ENCODE results near the gene SLC13A4.
"Not testable (repeated sequence)": the region's sequence is repeated elsewhere in the genome, so short reads cannot be mapped to it uniquely, and the experiment has no call there.

The SLC13A4 gene

DNA sequence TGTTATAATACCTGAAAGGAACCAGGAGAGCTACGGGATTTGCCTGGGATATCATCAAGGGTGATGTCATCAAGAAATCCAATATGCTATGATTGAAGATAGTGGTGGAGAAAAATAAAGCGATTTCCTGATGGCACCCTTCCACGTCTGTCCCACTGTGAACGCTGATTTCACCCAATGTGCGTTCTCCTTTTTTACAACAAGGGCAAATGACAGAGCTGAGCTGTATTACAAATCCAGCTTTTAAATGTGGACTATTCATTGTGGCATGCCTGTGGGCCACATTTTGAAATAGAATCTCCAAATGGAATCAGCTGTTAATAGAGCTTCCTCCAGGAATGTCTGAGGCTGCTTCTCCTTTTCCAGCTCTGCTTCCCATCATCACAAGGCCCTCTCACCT is 23.3 kb downstream of the SLC13A4 start:
- Histone ChIP-seq H3K4me1 (ENCODE audit: control insufficient read depth in 1 of 2, insufficient read depth in 1 of 2, low read depth in 1 of 2, low read length in 1 of 2) (peaks cover 11 to 13% of the 10 kb centered on the region in 2 experiments), H3K27me3 (no peaks in the 10 kb centered on the region), H3K9me3 (no peaks in the 10 kb centered on the region), H3K36me3 (no peaks in the 10 kb centered on the region), H3K4me3 (ENCODE audit: low read depth in 1 of 2, low read length in 1 of 2) (no peak overlapping the region), H3K27ac (no peak overlapping the region)
- TF ChIP-seq, protein P1, sequence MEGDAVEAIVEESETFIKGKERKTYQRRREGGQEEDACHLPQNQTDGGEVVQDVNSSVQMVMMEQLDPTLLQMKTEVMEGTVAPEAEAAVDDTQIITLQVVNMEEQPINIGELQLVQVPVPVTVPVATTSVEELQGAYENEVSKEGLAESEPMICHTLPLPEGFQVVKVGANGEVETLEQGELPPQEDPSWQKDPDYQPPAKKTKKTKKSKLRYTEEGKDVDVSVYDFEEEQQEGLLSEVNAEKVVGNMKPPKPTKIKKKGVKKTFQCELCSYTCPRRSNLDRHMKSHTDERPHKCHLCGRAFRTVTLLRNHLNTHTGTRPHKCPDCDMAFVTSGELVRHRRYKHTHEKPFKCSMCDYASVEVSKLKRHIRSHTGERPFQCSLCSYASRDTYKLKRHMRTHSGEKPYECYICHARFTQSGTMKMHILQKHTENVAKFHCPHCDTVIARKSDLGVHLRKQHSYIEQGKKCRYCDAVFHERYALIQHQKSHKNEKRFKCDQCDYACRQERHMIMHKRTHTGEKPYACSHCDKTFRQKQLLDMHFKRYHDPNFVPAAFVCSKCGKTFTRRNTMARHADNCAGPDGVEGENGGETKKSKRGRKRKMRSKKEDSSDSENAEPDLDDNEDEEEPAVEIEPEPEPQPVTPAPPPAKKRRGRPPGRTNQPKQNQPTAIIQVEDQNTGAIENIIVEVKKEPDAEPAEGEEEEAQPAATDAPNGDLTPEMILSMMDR (IDR thresholded peaks at IDR 0.05): no peak

DNA sequence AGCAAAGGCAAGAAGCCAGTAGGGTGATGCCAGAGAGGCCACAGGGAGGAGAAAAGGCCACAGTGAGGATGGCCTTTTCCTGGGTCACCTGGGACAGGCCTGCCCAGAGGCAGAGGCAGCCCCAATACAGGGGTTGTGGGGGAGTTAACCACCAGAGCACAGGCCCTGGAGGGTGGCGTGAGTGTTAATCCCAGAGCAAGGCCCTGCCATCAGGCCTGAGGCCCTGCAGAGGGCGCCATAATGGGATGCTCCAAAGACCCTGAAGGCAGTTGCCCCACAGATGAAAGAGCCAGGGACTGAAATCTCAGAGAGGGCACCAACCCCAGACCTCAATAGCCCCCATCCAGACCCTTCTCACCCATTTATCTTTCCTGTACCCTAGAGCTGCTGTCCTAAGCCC is 23.9 kb downstream of the SLC13A4 start:
- Histone ChIP-seq H3K27me3 (no peaks in the 10 kb centered on the region), H3K4me1 (ENCODE audit: control insufficient read depth in 1 of 2, insufficient read depth in 1 of 2, low read depth in 1 of 2, low read length in 1 of 2) (peaks cover 11 to 13% of the 10 kb centered on the region in 2 experiments), H3K36me3 (no peaks in the 10 kb centered on the region), H3K27ac (no peak overlapping the region), H3K9me3 (no peaks in the 10 kb centered on the region), H3K4me3 (ENCODE audit: low read depth in 1 of 2, low read length in 1 of 2) (no peak overlapping the region)
- TF ChIP-seq, protein P1 (IDR thresholded peaks at IDR 0.05): no peak

DNA sequence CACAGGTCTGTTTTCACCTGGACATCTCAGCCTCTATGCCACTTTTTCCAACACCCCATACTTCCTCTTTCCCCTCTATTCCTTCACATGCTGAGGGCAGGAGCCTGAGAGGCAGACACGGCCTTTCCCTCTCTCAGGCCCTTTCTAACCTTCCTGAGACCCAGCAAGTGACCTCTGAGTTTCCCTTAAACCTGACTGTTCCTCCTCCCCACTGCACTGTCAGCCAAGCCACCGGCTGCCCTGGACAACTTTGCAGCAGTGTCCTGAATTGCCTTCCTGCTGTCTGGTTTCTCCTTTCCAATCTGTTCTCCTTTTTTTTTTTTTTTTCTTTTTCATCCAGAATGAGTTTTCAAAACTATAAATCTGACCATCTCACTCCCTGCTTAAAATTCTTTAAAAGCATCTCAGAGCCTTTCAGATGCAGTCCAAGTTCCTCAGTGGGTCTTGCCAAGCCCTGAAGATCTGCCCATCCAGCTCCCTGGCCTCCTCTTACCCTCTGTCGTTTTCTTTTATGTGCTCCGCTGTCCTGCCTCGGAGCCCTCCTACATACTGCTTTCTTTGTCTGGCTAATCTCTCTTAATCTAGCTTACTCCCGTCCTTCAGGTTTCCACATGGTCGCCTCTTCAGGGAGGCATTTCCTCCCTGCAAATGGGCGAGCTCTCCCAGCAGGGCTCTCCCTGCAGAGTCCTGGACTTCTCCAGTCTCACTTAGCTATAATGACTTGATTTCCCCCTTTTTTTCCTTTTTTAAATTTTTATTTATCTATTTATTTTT is 30.5 kb downstream of the SLC13A4 start:
- no peaks in the 10 kb centered on the region for H3K36me3 ChIP-seq
- H3K9me3 ChIP-seq: no peaks in the 10 kb centered on the region
- TF ChIP-seq, protein P1 (IDR thresholded peaks at IDR 0.05): no peak
- H3K27ac ChIP-seq: no peak overlapping the region
- H3K27me3 ChIP-seq: no peaks in the 10 kb centered on the region
- H3K4me3 ChIP-seq (ENCODE audit: low read depth in 1 of 2, low read length in 1 of 2): no peak overlapping the region
- H3K4me1 ChIP-seq (ENCODE audit: control insufficient read depth in 1 of 2, insufficient read depth in 1 of 2, low read depth in 1 of 2, low read length in 1 of 2): no peaks in the 10 kb centered on the region

DNA sequence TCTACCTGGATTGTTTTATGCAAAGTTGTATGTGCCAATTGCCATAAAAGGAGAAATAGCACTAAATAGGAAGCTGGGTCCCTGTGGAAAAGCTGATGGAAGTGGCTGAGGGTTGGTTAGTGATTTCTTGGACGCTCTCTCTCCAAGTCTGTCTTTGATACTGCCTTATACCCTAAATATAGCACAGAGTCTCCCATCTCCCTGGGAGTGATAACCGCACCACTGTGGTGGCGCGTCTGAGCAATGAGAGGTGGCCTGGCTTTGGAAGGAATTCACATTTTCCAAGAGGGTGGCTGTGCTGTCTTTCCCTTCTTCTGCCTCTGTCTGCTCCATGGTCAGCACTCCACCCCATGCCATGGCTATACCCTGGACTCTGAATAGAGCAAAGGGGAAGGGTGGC is 34.4 kb downstream of the SLC13A4 start:
- no peak overlapping the region for H3K27ac ChIP-seq
- no peak overlapping the region for H3K4me3 ChIP-seq (ENCODE audit: low read depth in 1 of 2, low read length in 1 of 2)
- no peaks in the 10 kb centered on the region for H3K27me3 ChIP-seq
- H3K9me3 ChIP-seq: no peaks in the 10 kb centered on the region
- H3K4me1 ChIP-seq (ENCODE audit: control insufficient read depth in 1 of 2, insufficient read depth in 1 of 2, low read depth in 1 of 2, low read length in 1 of 2): peaks cover 10 to 11% of the 10 kb centered on the region in 2 experiments
- TF ChIP-seq, protein P1 (IDR thresholded peaks at IDR 0.05): no peak
- H3K36me3 ChIP-seq: peaks cover 7% of the 10 kb centered on the region

DNA sequence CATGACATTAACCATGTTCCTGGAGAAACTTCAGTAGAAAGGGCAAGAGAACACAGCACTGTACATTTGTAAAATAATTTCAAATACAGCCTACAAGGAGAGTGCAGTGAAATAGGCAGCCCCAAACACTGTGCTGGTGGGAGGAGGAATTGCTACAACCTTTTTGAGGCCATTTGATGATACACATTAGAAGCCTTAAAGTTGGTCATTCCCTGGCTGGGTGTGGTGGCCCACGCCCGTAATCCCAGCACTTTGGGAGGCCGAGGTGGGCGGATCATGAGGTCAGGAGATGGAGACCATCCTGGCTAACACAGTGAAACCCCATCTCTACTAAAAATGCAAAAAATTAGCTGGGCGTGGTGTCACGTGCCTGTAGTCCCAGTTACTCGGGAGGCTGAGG is 35.4 kb downstream of the SLC13A4 start:
- H3K9me3 ChIP-seq; H3K27me3 ChIP-seq; H3K27ac ChIP-seq; H3K36me3 ChIP-seq; H3K4me3 ChIP-seq (ENCODE audit: low read depth in 1 of 2, low read length in 1 of 2): not testable (repeated sequence)
- H3K4me1 ChIP-seq (ENCODE audit: control insufficient read depth in 1 of 2, insufficient read depth in 1 of 2, low read depth in 1 of 2, low read length in 1 of 2): peaks cover 10 to 11% of the 10 kb centered on the region in 2 experiments

DNA sequence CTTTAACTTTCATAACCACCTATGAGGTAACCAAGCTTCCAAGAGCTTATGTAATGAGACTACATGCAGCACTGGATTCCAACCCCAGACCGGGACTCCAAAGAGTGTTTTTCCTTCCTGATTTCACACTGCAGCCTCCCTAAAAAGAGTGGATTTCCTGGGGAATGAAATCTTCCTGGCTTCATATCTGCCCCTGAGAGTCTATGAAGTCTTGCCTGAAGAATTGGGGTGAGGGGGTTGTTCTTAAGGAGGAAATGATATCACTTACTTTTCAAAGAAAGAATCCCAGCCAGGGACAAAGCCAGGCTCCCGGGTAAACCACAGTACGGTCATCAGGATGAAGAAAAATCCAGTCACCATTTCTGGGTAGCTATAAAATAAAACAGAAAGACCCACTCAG is 35.9 kb downstream of the SLC13A4 start:
- Histone ChIP-seq H3K36me3 (peaks cover 7% of the 10 kb centered on the region), H3K4me3 (ENCODE audit: low read depth in 1 of 2, low read length in 1 of 2) (no peak overlapping the region), H3K4me1 (ENCODE audit: control insufficient read depth in 1 of 2, insufficient read depth in 1 of 2, low read depth in 1 of 2, low read length in 1 of 2) (peaks cover 10 to 11% of the 10 kb centered on the region in 2 experiments), H3K9me3 (no peaks in the 10 kb centered on the region), H3K27ac (no peak overlapping the region), H3K27me3 (no peaks in the 10 kb centered on the region)
- TF ChIP-seq, protein P1 (IDR thresholded peaks at IDR 0.05): no peak
